ENCODE data around the gene MAP4K2. TPM values are rescaled to one million over a fixed set of nuclear protein-coding genes. Genes with fewer than 3 reads are reported as not detected.
A peak's percentile ranks its signal among the peaks of the same experiment; 100 is the strongest.

MAP4K2 gene
- total and polyA plus RNA-seq, 9 of the 15 experiments (the other 6 are each of a cell fraction or from before 2014, with no cell fraction given) = 0.13 to 14.5 (median 7.3) TPM

DNA sequence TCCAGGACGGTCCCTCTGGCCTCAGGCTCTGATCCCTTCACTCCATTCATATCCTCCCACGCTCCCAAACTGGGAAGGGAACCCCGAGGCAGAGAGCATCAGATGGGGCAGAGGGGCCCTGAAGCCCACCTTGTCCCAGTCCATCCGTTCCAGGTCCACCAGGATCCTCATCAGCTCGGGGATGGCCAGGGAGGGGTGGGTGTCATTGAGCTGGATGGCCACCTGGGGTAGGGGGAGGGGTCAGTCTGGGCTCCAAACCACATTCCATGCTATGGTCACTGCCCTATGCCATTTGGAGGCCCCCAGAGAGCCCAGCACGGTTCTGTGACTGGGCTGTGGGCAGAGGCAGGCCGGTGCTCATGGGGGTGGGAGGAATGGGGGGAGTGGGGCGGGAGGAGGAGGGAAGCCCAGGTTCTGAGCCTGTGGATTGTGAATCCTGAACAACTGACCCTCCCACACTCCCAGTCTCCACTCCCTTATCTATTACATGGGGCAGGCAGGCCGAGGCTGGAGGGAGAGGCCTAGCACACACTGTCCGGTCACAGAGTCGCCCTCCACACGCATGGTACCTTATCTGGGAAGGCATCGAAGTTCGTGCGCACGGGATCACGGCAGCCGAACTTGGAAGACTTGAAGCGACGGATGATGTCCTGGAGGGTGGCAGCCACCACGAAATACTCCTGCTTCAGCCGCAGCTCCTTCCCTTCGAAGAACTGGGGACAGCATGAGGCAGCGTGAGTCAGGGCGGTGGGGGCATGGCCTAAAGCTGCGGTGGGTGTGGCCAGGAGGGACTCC, 48.7 kb downstream of the MAP4K2 start (continued):
- TF ChIP-seq, protein P1, sequence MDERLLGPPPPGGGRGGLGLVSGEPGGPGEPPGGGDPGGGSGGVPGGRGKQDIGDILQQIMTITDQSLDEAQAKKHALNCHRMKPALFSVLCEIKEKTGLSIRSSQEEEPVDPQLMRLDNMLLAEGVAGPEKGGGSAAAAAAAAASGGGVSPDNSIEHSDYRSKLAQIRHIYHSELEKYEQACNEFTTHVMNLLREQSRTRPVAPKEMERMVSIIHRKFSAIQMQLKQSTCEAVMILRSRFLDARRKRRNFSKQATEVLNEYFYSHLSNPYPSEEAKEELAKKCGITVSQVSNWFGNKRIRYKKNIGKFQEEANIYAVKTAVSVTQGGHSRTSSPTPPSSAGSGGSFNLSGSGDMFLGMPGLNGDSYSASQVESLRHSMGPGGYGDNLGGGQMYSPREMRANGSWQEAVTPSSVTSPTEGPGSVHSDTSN (CRISPR knock-in tag; IDR thresholded peaks at IDR 0.05; ENCODE audit: low read depth) = no peak
- TF ChIP-seq, protein P1 (tag; conservative IDR thresholded peaks at IDR 0.05; ENCODE audit: low read depth) = no peak
- TF ChIP-seq ZBTB17 (CRISPR knock-in tag; IDR thresholded peaks at IDR 0.05) = no peak
- TF ChIP-seq, protein P2, sequence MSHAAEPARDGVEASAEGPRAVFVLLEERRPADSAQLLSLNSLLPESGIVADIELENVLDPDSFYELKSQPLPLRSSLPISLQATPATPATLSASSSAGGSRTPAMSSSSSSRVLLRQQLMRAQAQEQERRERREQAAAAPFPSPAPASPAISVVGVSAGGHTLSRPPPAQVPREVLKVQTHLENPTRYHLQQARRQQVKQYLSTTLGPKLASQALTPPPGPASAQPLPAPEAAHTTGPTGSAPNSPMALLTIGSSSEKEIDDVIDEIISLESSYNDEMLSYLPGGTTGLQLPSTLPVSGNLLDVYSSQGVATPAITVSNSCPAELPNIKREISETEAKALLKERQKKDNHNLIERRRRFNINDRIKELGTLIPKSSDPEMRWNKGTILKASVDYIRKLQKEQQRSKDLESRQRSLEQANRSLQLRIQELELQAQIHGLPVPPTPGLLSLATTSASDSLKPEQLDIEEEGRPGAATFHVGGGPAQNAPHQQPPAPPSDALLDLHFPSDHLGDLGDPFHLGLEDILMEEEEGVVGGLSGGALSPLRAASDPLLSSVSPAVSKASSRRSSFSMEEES (CRISPR knock-in tag; IDR thresholded peaks at IDR 0.05) = no peak
- no peak for TF ChIP-seq RBM22 (IDR thresholded peaks at IDR 0.05; ENCODE audit: low read depth, low read length, poor library complexity, severe bottlenecking)
- TF ChIP-seq KDM5B (IDR thresholded peaks at IDR 0.05; ENCODE audit: insufficient replicate concordance, low read depth, low read length) = peak; percentile 57
- no peak for TF ChIP-seq MCM5 (IDR thresholded peaks at IDR 0.05; ENCODE audit: low read depth)
- TF ChIP-seq ERF (CRISPR knock-in tag; IDR thresholded peaks at IDR 0.05) = no peak
- TF ChIP-seq, protein P3, sequence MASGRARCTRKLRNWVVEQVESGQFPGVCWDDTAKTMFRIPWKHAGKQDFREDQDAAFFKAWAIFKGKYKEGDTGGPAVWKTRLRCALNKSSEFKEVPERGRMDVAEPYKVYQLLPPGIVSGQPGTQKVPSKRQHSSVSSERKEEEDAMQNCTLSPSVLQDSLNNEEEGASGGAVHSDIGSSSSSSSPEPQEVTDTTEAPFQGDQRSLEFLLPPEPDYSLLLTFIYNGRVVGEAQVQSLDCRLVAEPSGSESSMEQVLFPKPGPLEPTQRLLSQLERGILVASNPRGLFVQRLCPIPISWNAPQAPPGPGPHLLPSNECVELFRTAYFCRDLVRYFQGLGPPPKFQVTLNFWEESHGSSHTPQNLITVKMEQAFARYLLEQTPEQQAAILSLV (tag; IDR thresholded peaks at IDR 0.05) = no peak
- peak; percentile 46 for TF ChIP-seq PHF20 (IDR thresholded peaks at IDR 0.05; ENCODE audit: partially characterized antibody)
- TF ChIP-seq BMI1 (IDR thresholded peaks at IDR 0.05; ENCODE audit: low read length) = no peak
- TF ChIP-seq, protein P4, sequence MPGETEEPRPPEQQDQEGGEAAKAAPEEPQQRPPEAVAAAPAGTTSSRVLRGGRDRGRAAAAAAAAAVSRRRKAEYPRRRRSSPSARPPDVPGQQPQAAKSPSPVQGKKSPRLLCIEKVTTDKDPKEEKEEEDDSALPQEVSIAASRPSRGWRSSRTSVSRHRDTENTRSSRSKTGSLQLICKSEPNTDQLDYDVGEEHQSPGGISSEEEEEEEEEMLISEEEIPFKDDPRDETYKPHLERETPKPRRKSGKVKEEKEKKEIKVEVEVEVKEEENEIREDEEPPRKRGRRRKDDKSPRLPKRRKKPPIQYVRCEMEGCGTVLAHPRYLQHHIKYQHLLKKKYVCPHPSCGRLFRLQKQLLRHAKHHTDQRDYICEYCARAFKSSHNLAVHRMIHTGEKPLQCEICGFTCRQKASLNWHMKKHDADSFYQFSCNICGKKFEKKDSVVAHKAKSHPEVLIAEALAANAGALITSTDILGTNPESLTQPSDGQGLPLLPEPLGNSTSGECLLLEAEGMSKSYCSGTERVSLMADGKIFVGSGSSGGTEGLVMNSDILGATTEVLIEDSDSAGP (CRISPR knock-in tag; IDR thresholded peaks at IDR 0.05) = peak; percentile 19; the same call in 1 of the 2 replicates
- TF ChIP-seq DIDO1 (tag; IDR thresholded peaks at IDR 0.05; ENCODE audit: low read depth) = no peak
- TF ChIP-seq, protein P5, sequence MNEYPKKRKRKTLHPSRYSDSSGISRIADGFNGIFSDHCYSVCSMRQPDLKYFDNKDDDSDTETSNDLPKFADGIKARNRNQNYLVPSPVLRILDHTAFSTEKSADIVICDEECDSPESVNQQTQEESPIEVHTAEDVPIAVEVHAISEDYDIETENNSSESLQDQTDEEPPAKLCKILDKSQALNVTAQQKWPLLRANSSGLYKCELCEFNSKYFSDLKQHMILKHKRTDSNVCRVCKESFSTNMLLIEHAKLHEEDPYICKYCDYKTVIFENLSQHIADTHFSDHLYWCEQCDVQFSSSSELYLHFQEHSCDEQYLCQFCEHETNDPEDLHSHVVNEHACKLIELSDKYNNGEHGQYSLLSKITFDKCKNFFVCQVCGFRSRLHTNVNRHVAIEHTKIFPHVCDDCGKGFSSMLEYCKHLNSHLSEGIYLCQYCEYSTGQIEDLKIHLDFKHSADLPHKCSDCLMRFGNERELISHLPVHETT (CRISPR knock-in tag; conservative IDR thresholded peaks at IDR 0.05 in 1 of 2, IDR thresholded peaks at IDR 0.05 in 1 of 2) = no peak
- TF ChIP-seq MBD2 (IDR thresholded peaks at IDR 0.05; ENCODE audit: borderline replicate concordance, low read depth) = no peak
- no peak for TF ChIP-seq ZFP30 (CRISPR knock-in tag; IDR thresholded peaks at IDR 0.05; ENCODE audit: borderline replicate concordance)
- no peak for TF ChIP-seq ATF1 (CRISPR knock-in tag; IDR thresholded peaks at IDR 0.05)
- TF ChIP-seq ATF1 (tag; IDR thresholded peaks at IDR 0.05) = 0 out of 2 replicates have a peak, but pooled peaks have one; percentile 14
- TF ChIP-seq SREBF1 (IDR thresholded peaks at IDR 0.05; ENCODE audit: borderline replicate concordance, low read depth, low read length) = no peak

All from K562 (cell line).